Astrocyte (in vitro differentiated cells and primary cell): ENCODE measurements around the gene LDLRAD4. TPM values are rescaled to one million over a fixed set of nuclear protein-coding genes. Genes with fewer than 3 reads are reported as not detected.

Experiments used
- DNase-seq: peaks from one replicate; pipeline ENCODE4 v3.0.0-alpha.2; 2010; ENCODE audit warnings: low read depth
- FAIRE-seq: peaks from 2 replicates; lab custom pipeline; 2011; peaks lifted over from hg19 to GRCh38; lab: Jason Lieb, UNC
- H2AFZ ChIP-seq: 2 replicates; pipeline ENCODE4 v1.6.0; 2012; ENCODE audit warnings: low read depth, low read length, inconsistent platforms
- H3K27ac ChIP-seq: 2 replicates; pipeline ENCODE4 v1.5.1; 2011; ENCODE audit warnings: low read depth, low read length, inconsistent platforms
- H3K27me3 ChIP-seq: 2 replicates; pipeline ENCODE4 v1.6.0; 2011; ENCODE audit warnings: low read length, inconsistent platforms; ENCODE audit not compliant: insufficient read depth
- H3K36me3 ChIP-seq: 2 replicates; pipeline ENCODE4 v1.5.1; 2011; ENCODE audit warnings: low read length, inconsistent platforms; ENCODE audit not compliant: insufficient read depth
- H3K4me1 ChIP-seq: 2 replicates; pipeline ENCODE4 v1.5.1; 2011; ENCODE audit warnings: low read length, inconsistent platforms; ENCODE audit not compliant: insufficient read depth
- H3K4me2 ChIP-seq: 2 replicates; pipeline ENCODE4 v1.6.0; 2012; ENCODE audit warnings: low read length, inconsistent platforms
- H3K4me3 ChIP-seq: 2 replicates; pipeline ENCODE4 v1.5.1; 2011; ENCODE audit warnings: low read depth, mild to moderate bottlenecking, low read length, inconsistent platforms; ENCODE audit not compliant: insufficient read depth
- H3K79me2 ChIP-seq: 2 replicates; pipeline ENCODE4 v1.6.0; 2012; ENCODE audit warnings: mild to moderate bottlenecking, low read length, inconsistent platforms; ENCODE audit not compliant: insufficient read depth
- H3K9ac ChIP-seq: 2 replicates; pipeline ENCODE4 v1.6.0; 2012; ENCODE audit warnings: mild to moderate bottlenecking, low read length, inconsistent platforms
- H3K9me3 ChIP-seq: 2 replicates; pipeline ENCODE4 v1.5.1; 2012; ENCODE audit warnings: low read depth, mild to moderate bottlenecking, low read length, inconsistent platforms; ENCODE audit not compliant: insufficient read depth
- H4K20me1 ChIP-seq: 2 replicates; pipeline ENCODE4 v1.6.0; 2012; ENCODE audit warnings: low read length, inconsistent platforms; ENCODE audit not compliant: insufficient read depth
- H3K27ac Mint-ChIP-seq: one replicate; pipeline ENCODE4 v1.8.0; 2021; ENCODE audit warnings: mild to moderate bottlenecking, mixed read lengths; ENCODE audit not compliant: unreplicated experiment
- H3K27me3 Mint-ChIP-seq: one replicate; pipeline ENCODE4 v1.8.0; 2021; ENCODE audit warnings: low read depth, mixed read lengths; ENCODE audit not compliant: unreplicated experiment
- H3K36me3 Mint-ChIP-seq: one replicate; pipeline ENCODE4 v1.8.0; 2021; ENCODE audit warnings: low read depth, mixed read lengths; ENCODE audit not compliant: unreplicated experiment
- H3K4me1 Mint-ChIP-seq: one replicate; pipeline ENCODE4 v1.8.0; 2021; ENCODE audit warnings: low read depth, mixed read lengths; ENCODE audit not compliant: unreplicated experiment
- H3K4me3 Mint-ChIP-seq: one replicate; pipeline ENCODE4 v1.8.0; 2021; ENCODE audit warnings: mild to moderate bottlenecking, moderate library complexity, mixed read lengths; ENCODE audit not compliant: unreplicated experiment
- H3K9me3 Mint-ChIP-seq: one replicate; pipeline ENCODE4 v1.8.0; 2021; ENCODE audit warnings: mild to moderate bottlenecking, mixed read lengths; ENCODE audit not compliant: unreplicated experiment
- EZH2 ChIP-seq: IDR thresholded peaks from 2 replicates; pipeline ENCODE4 v1.6.1; 2012; ENCODE audit warnings: mild to moderate bottlenecking, low read length, inconsistent platforms; ENCODE audit not compliant: insufficient read depth
- total RNA-seq: library from RNA; stranded (reverse); gene quantifications from 2 replicates; pipeline ENCODE4 v1.2.1, GENCODE V29; 2021
- TF ChIP-seq, protein P1 (sequence below): IDR thresholded peaks from 2 replicates; pipeline ENCODE4 v1.5.1; 2011; ENCODE audit warnings: low read depth, mild to moderate bottlenecking, inconsistent platforms, low read length, moderate library complexity; ENCODE audit not compliant: insufficient read depth

The LDLRAD4 gene
- total RNA-seq, 1 donor from 2014 or later = 26.0 TPM

DNA sequence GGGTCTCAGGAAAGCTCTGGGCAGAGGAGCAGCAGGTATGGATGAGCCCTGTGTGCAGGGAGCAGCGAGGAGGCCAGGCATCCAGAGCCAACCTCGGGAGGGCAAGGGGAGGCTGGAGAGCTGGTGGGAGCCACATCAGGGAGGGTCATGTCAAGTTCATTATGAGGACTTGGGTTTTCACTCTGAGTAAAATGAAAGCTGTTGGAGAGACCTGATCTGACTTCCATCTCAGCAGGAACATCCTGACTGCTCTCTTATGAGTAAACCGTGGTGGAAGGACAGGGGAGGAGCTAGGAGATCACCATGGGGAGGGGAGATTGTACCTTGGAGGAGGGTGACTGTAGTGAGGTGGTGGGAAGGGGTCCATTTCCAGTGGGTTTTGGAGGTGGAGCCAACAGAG is 209.8 kb downstream of the LDLRAD4 start:
- Histone ChIP-seq H3K27ac (no peak overlapping the region), H3K4me1 (peaks cover 3% of the 10 kb centered on the region), H2AFZ (no peak overlapping the region), H4K20me1 (no peaks in the 10 kb centered on the region), H3K27me3 (no peaks in the 10 kb centered on the region), H3K9ac (no peak overlapping the region), H3K79me2 (no peaks in the 10 kb centered on the region), H3K36me3 (no peaks in the 10 kb centered on the region), H3K4me3 (no peak overlapping the region), H3K4me2 (no peak overlapping the region), H3K9me3 (no peaks in the 10 kb centered on the region)
- FAIRE-seq = no peak
- Mint-ChIP-seq H3K4me1 (peaks cover 16% of the 10 kb centered on the region), H3K27me3 (no peaks in the 10 kb centered on the region), H3K4me3 (no peak overlapping the region), H3K9me3 (peaks cover 3% of the 10 kb centered on the region), H3K27ac (no peak overlapping the region), H3K36me3 (peaks cover 20% of the 10 kb centered on the region)
- no peak for TF ChIP-seq EZH2
- TF ChIP-seq, protein P1, sequence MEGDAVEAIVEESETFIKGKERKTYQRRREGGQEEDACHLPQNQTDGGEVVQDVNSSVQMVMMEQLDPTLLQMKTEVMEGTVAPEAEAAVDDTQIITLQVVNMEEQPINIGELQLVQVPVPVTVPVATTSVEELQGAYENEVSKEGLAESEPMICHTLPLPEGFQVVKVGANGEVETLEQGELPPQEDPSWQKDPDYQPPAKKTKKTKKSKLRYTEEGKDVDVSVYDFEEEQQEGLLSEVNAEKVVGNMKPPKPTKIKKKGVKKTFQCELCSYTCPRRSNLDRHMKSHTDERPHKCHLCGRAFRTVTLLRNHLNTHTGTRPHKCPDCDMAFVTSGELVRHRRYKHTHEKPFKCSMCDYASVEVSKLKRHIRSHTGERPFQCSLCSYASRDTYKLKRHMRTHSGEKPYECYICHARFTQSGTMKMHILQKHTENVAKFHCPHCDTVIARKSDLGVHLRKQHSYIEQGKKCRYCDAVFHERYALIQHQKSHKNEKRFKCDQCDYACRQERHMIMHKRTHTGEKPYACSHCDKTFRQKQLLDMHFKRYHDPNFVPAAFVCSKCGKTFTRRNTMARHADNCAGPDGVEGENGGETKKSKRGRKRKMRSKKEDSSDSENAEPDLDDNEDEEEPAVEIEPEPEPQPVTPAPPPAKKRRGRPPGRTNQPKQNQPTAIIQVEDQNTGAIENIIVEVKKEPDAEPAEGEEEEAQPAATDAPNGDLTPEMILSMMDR = no peak
- DNase-seq = no peak

DNA sequence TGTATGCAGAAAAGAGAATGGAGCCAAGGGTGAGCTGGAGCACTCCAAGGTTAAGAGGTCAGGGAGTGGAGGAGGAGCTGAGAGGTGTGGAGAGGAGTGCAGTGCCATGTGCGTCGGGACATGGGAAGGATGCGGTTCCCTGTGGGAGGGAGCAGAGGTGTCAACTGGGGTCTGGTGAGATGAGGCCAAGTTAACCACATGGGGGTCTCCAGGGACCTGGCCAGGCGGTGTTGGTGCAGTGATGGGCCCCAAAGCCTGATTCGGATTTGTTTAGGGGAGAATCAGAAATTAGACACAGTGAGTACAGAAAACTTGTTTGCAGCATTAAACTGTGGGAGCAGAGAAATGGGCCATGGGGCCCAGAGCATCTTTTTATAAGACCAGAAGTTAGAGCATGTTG is 210.5 kb downstream of the LDLRAD4 start:
- Histone ChIP-seq H3K4me2 (no peak overlapping the region), H3K27me3 (no peaks in the 10 kb centered on the region), H3K27ac (no peak overlapping the region), H2AFZ (no peak overlapping the region), H4K20me1 (no peaks in the 10 kb centered on the region), H3K79me2 (no peaks in the 10 kb centered on the region), H3K4me3 (no peak overlapping the region), H3K36me3 (no peaks in the 10 kb centered on the region), H3K9me3 (no peaks in the 10 kb centered on the region), H3K9ac (no peak overlapping the region), H3K4me1 (peaks cover 3% of the 10 kb centered on the region)
- H3K27me3 Mint-ChIP-seq = no peaks in the 10 kb centered on the region
- DNase-seq (no peak), FAIRE-seq (no peak)
- no peak overlapping the region for H3K27ac Mint-ChIP-seq
- peaks cover 3% of the 10 kb centered on the region for H3K9me3 Mint-ChIP-seq
- H3K4me3 Mint-ChIP-seq = peak overlapping the region; percentile 10
- peaks cover 20% of the 10 kb centered on the region for H3K4me1 Mint-ChIP-seq
- peaks cover 20% of the 10 kb centered on the region for H3K36me3 Mint-ChIP-seq
- TF ChIP-seq, protein P1 = no peak
- TF ChIP-seq EZH2 = no peak

DNA sequence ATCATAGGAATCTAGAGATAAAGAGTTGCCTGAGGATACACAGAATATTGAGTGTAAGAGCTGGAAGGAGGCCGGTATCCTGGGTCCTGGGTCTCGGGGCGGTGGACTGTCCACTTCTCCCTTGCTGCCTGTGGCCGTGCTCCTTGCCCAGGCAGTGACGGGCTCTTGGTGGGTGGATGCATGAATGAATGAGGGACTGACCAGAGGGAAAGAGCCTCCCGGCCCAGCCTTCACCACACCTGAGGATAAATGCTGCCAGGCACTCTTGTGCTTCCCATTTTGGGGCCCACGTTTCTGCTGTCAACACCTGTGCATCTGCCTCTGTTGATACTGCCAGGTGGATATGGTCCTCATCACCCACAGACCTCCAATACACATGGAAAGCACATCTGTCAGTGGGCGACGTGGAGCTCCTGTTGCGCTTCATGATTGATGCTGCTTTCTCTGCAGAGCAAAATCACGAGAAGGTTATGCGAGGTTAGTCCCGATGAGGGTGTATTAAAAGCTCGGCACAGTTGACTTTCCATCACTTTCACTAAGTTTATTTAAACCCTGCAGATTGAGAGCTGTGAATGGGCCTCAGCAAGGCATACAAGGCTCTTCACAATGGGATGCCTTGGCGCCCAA is 211.4 kb downstream of the LDLRAD4 start:
- Histone ChIP-seq H3K79me2 (no peaks in the 10 kb centered on the region), H4K20me1 (no peaks in the 10 kb centered on the region), H2AFZ (no peak overlapping the region), H3K4me2 (no peak overlapping the region), H3K27ac (no peak overlapping the region), H3K4me1 (peaks cover 4% of the 10 kb centered on the region), H3K4me3 (no peak overlapping the region), H3K9me3 (no peaks in the 10 kb centered on the region), H3K9ac (no peak overlapping the region), H3K27me3 (no peaks in the 10 kb centered on the region), H3K36me3 (no peaks in the 10 kb centered on the region)
- Mint-ChIP-seq H3K4me3 (no peak overlapping the region), H3K36me3 (peaks cover 20% of the 10 kb centered on the region), H3K27ac (no peak overlapping the region), H3K27me3 (no peaks in the 10 kb centered on the region), H3K4me1 (peaks cover 20% of the 10 kb centered on the region), H3K9me3 (peaks cover 3% of the 10 kb centered on the region)
- no peak for DNase-seq
- no peak for FAIRE-seq
- TF ChIP-seq EZH2 = no peak
- TF ChIP-seq, protein P1 = no peak
